Measurements from ENCODE around the gene LILRA5.
"Not testable (repeated sequence)": the region's sequence is repeated elsewhere in the genome, so short reads cannot be mapped to it uniquely, and the experiment has no call there.

DNA sequence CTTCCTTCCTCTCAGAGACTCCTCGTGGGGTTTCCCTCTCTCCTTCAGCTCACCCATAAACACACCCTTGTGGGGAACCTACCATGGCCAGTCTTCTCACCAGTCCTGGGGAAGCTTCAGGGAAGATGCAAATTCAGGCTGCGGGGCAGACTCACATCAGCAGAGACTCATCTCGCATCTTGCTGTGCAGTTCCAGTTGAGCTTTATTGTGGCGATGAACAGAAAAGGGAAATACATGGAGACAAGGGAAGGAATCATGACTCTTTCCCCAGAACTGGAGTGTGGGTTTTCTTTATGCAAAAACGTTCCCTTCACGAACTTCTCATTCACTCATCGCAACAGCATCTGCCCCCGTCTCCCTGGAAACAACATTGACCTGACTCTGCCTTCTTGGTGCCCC is 23.8 kb downstream of the LILRA5 start:
- not testable (repeated sequence) for TF ChIP-seq CTCF (conservative IDR thresholded peaks at IDR 0.05; ENCODE audit: low read depth, low read length); EZH2 (IDR thresholded peaks at IDR 0.05; ENCODE audit: borderline replicate concordance, low read depth, low read length, poor library complexity, severe bottlenecking)
